ENCODE results near the gene SUMO3.

SUMO3 gene

DNA sequence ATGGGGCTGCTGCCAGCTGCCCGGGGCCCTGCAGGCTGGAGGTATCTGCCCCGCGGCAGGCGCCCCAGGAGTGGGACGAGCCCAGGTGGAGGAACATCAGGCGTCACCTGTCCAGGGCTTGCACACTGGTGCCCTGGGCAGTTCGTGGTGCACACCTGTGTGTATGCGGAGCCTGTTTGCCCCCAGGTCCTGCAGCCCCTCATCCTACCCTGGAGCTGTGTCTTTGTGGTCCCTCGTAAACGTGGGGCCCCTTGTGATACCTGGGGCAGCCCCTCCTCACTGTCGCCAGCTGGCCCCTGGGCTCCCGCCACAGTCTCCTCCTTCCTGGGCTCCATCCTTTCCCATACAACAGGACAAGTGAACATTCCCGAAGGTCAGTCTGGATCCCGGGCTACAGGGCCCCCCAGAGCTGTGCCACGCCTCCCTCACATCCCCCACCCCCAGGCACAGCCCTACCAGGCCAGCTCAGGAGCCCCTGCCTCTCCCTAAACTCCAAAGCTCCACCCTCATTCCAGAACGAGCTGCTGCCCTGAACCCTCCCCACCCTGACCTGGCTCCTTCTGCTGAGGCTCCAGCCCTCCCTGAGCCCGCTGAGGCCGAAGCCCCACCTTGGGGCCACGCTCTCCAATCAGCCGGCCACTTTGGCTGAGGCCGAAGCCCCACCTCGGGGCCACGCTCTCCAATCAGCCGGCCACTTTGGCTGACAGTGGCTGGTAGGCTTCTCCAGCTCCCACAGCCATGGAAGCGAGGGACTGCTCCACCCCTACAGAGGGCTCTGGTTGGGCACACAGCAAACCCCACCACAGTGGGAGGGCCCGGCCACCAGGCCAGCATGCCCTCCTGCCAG lies 58.9 kb downstream of the SUMO3 start:
- DNase-seq = no peak

DNA sequence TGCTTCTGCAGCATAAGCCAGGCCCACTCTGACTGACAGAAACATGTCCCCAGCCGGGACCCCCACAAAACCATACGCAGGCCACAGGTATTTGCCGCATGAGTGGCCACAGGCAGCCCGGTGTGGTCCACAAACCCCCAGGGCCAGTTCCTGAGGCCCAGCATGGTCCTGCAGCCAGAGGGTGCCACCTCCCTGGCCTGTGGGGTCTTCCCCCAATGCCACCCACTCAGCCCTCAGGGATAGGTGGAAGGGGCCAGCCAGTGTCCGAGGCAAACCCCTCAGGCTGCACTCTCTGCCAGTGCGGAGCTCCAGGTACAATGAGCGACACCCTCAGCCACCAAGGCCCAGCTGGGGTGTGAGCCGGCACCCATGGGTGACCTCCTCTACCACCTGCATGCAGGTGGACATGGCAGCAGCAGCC lies 59.7 kb downstream of the SUMO3 start:
- no peak for DNase-seq

DNA sequence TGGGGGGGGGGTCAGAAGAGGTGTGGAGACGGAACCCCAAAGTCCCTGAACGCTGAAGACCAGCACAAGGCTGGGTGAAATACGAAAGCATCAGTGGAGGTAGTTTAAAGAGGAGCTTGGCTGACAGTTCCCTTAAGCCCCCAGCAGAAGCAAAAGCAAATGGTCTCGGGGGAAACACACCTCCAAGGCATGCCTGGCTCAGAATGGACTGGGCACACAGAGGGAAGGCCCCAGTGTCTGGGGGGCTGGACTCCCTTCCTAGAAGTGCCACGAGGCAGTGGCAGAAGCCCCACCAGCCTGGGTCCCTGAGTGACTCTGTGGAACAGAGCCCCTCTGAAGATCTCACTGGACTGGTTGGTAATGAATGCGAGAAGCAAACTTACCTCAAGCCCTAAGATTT lies 60.1 kb downstream of the SUMO3 start:
- no peak for DNase-seq

DNA sequence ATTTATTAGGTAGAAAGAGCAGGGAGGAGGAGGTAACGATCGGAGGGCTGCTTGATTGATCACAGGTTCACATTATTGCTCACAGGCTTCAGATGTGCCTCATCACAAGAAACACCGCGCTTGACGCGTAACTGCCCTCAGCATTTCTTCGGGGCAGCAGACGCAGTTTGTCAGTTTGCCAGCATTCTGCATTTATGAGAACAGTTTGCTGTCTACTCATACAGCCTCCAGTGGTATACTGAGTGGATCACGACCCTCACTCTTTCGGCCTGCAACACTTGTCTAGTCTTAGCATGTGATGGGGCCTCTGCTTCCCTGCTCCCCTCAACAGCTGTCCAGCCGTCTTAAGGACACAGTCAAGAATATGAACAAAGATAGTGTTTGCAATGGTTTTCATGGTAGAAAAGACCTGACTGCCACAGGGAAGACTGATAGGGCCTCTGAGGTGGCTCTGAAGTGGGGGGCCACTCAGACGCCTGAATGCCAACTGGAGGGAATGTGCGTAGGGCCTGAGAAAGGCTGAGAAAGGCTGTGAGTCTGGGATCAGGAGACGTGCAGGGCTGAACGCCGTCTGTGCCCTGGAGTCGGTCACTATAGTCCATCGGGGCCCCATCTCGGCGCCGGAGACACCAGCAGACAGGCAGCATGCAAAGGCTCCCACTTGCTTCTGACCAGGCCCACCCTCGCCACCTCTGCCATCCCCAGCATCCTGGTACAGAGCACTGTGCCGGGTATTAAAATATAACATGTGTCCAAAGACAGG lies 61.3 kb downstream of the SUMO3 start:
- no peak for DNase-seq

All from stimulated activated naive CD4-positive, alpha-beta T cell (primary cell).